Body of pancreas (tissue), 4 donors: ENCODE data around the gene SCN2B. TPM values are rescaled to one million over a fixed set of nuclear protein-coding genes. Genes with fewer than 3 reads are reported as not detected.

Source experiments
- ATAC-seq: fragments of 150-250 bp; one replicate; pipeline ENCODE4 v1.9.1; 2016
- DNase-seq, 4 donors: peaks; one replicate each; pipeline ENCODE4 v3.0.0-alpha.2; 2019
- H3K27ac ChIP-seq, 4 donors: fragments of 200-600 bp; sonication (generic); 1 replicate in 3 of 4; 2 replicates in 1 of 4; pipeline versions ENCODE4 v1.5.1 to v1.6.1; 2016 to 2019; ENCODE audit warnings: mild to moderate bottlenecking in 1 of 4, mixed read lengths in 1 of 4, moderate library complexity in 1 of 4
- H3K27me3 ChIP-seq, 2 donors: fragments of 200-600 bp; sonication (generic); one replicate each; pipeline ENCODE4 v1.6.0; 2016; ENCODE audit warnings: mild to moderate bottlenecking in 1 of 2
- H3K36me3 ChIP-seq, 2 donors: fragments of 200-600 bp; sonication (generic); replicated peaks in 1 of 2; 2 replicates each; pipeline ENCODE4 v1.5.1; 2016; ENCODE audit warnings: low read depth in 2 of 2; ENCODE audit not compliant: insufficient read depth in 1 of 2
- H3K4me1 ChIP-seq: fragments of 200-600 bp; sonication (generic); one replicate; pipeline ENCODE4 v1.6.0; 2016
- H3K4me3 ChIP-seq, 2 donors: fragments of 200-600 bp; sonication (generic); 1 replicate in 1 of 2; 2 replicates in 1 of 2; pipeline ENCODE4 v1.5.1; 2016 to 2019
- H3K9me3 ChIP-seq, 3 donors: fragments of 200-600 bp; sonication (generic); 1 replicate in 2 of 3; 2 replicates in 1 of 3; pipeline ENCODE4 v1.5.1; 2016
- CTCF ChIP-seq, 7 experiments: fragments of 450-650 bp in 4 of 7; fragments of 200-600 bp in 3 of 7; sonication (generic) in 3 of 7; IDR thresholded peaks; one replicate each; pipeline ENCODE4 v1.5.1; 2016 to 2019; ENCODE audit warnings: antibody characterized with exemption in 7 of 7
- POLR2A ChIP-seq, 3 donors: fragments of 450-650 bp; IDR thresholded peaks; one replicate each; pipeline ENCODE4 v1.6.1; 2016; ENCODE audit warnings: antibody characterized with exemption in 3 of 3, mild to moderate bottlenecking in 2 of 3
- WGBS, 2 donors: methylation state at CpG; one replicate each; pipeline ENCODE4 v1.1.5; 2017; 5-methylcytosine and 5-hydroxymethylcytosine counted together
- intact Hi-C: fragments of 100-400 bp; cut with DNase I; formaldehyde crosslinking; loops from one replicate; pipeline ENCODE4 v1.15.1; 2023
- total RNA-seq, 2 donors: library from RNA; depleted of rRNA; stranded (reverse); fragments of >200 nt; gene quantifications; one replicate each; pipeline ENCODE4 v1.1.0, GENCODE V29; 2016

The SCN2B gene
- total RNA-seq, 2 donors from 2014 or later = under 0.01 TPM; not detected in 1

- Histone ChIP-seq H3K36me3 (no peaks in the 10 kb centered on the region), H3K4me3 (no peak overlapping the region), H3K9me3 (no peaks in the 10 kb centered on the region), H3K27ac (no peak overlapping the region), H3K4me1 (peaks cover 7% of the 10 kb centered on the region), H3K27me3 (no peaks in the 10 kb centered on the region)
- no peak for DNase-seq
- no peak for ATAC-seq
- TF ChIP-seq POLR2A (IDR thresholded peaks at IDR 0.05) = no peak
- no peak for TF ChIP-seq CTCF (IDR thresholded peaks at IDR 0.05)
- WGBS, 2 donors = 64 to 75% methylated on average over 2 of the region's 2 CpGs
- intact Hi-C loops = no loop called here
These were observed 9.2 kb downstream of the SCN2B start for GRCh38 chr11:118167253-118167652.

- DNase-seq (no peak), ATAC-seq (no peak)
- H3K27me3 ChIP-seq = no peaks in the 10 kb centered on the region
- H3K4me1 ChIP-seq = peaks cover 4% of the 10 kb centered on the region
- H3K27ac ChIP-seq = no peak overlapping the region
- H3K4me3 ChIP-seq = no peak overlapping the region
- TF ChIP-seq CTCF (IDR thresholded peaks at IDR 0.05) (no peak), POLR2A (IDR thresholded peaks at IDR 0.05) (no peak)
- 79 to 81% methylated on average over 17 of the region's 17 CpGs for WGBS, 2 donors
- no peaks in the 10 kb centered on the region for H3K9me3 ChIP-seq
- no peaks in the 10 kb centered on the region for H3K36me3 ChIP-seq
- intact Hi-C loops = no loop called here
These were observed 9.8 kb downstream of the SCN2B start for GRCh38 chr11:118166641-118167040.

- Histone ChIP-seq H3K27me3 (no peaks in the 10 kb centered on the region), H3K36me3 (no peaks in the 10 kb centered on the region), H3K4me3 (no peak overlapping the region), H3K27ac (no peak overlapping the region), H3K9me3 (no peaks in the 10 kb centered on the region), H3K4me1 (no peaks in the 10 kb centered on the region)
- WGBS, 2 donors = 57 to 67% methylated on average over 2 of the region's 2 CpGs
- DNase-seq (no peak), ATAC-seq (no peak)
- TF ChIP-seq POLR2A (IDR thresholded peaks at IDR 0.05) (no peak), CTCF (IDR thresholded peaks at IDR 0.05) (no peak)
- intact Hi-C loops = no loop called here
These were observed 11.6 kb downstream of the SCN2B start for GRCh38 chr11:118164885-118165284.

- H3K27me3 ChIP-seq = no peaks in the 10 kb centered on the region
- ATAC-seq (no peak), DNase-seq (no peak)
- no peak overlapping the region for H3K27ac ChIP-seq
- TF ChIP-seq POLR2A (IDR thresholded peaks at IDR 0.05) (no peak), CTCF (IDR thresholded peaks at IDR 0.05) (no peak)
- intact Hi-C loops = no loop called here
- H3K9me3 ChIP-seq = no peaks in the 10 kb centered on the region
- no peak overlapping the region for H3K4me3 ChIP-seq
- 60 to 77% methylated on average over 5 of the region's 5 CpGs for WGBS, 2 donors
- H3K4me1 ChIP-seq = no peaks in the 10 kb centered on the region
- no peaks in the 10 kb centered on the region for H3K36me3 ChIP-seq
These were observed 12.9 kb downstream of the SCN2B start for GRCh38 chr11:118163494-118163893.

GRCh38 chr11:118162846-118163245 lies 13.6 kb downstream of the SCN2B start:
- H3K27me3 ChIP-seq = no peaks in the 10 kb centered on the region
- no peak for DNase-seq
- H3K4me3 ChIP-seq = no peak overlapping the region
- H3K9me3 ChIP-seq = no peaks in the 10 kb centered on the region
- H3K4me1 ChIP-seq = no peaks in the 10 kb centered on the region
- no peaks in the 10 kb centered on the region for H3K36me3 ChIP-seq
- H3K27ac ChIP-seq = no peak overlapping the region
- TF ChIP-seq POLR2A (IDR thresholded peaks at IDR 0.05) (no peak), CTCF (IDR thresholded peaks at IDR 0.05) (no peak)
- ATAC-seq = no peak
- 67 to 82% methylated on average over 3 of the region's 3 CpGs for WGBS, 2 donors
- intact Hi-C loops = no loop called here
